ENCODE data around the gene HADH.

GRCh38 chr4:108070775-108071174 is 81.1 kb downstream of the HADH start:
- TF ChIP-seq CTCF (IDR thresholded peaks at IDR 0.05; ENCODE audit: insufficient read depth, low read depth, low read length) (no peak), EZH2 (IDR thresholded peaks at IDR 0.05; ENCODE audit: insufficient read depth, low read length) (no peak)

Measured in astrocyte (in vitro differentiated cells and primary cell).